Stomach (tissue), 9 donors: Measurements from ENCODE around the gene SGPP2. TPM values are rescaled to one million over a fixed set of nuclear protein-coding genes. Genes with fewer than 3 reads are reported as not detected.
A peak's percentile ranks its signal among the peaks of the same experiment; 100 is the strongest.

ENCODE experiments used
- DNase-seq, 2 donors: peaks; one replicate each; pipeline versions ENCODE4 v3.0.0 to v3.0.0-alpha.2; 2013 to 2019
- H3K27ac ChIP-seq, 5 donors: fragments of 200-600 bp in 4 of 5; sonication (generic) in 4 of 5; one replicate each; pipeline ENCODE4 v1.5.1; 2013 to 2019; ENCODE audit warnings: mild to moderate bottlenecking in 1 of 5, moderate library complexity in 1 of 5
- H3K27me3 ChIP-seq, 3 donors: fragments of 200-600 bp; sonication (generic); one replicate each; pipeline ENCODE4 v1.5.1; 2017 to 2019; ENCODE audit warnings: mixed run types in 1 of 3
- H3K36me3 ChIP-seq, 4 donors: fragments of 200-600 bp; sonication (generic); 1 replicate in 3 of 4; 2 replicates in 1 of 4; pipeline ENCODE4 v1.5.1; 2016 to 2019
- H3K4me1 ChIP-seq, 4 donors: fragments of 200-600 bp; sonication (generic); one replicate each; pipeline ENCODE4 v1.5.1; 2016 to 2019
- H3K4me3 ChIP-seq, 4 donors: fragments of 200-600 bp; sonication (generic) in 3 of 4; one replicate each; pipeline ENCODE4 v1.5.1; 2016 to 2019; ENCODE audit warnings: mild to moderate bottlenecking in 1 of 4
- H3K9me3 ChIP-seq, 4 donors: fragments of 200-600 bp; sonication (generic); one replicate each; pipeline ENCODE4 v1.5.1; 2016 to 2019
- EP300 ChIP-seq: sonication (generic); formaldehyde crosslinking; IDR thresholded peaks from one replicate; pipeline ENCODE4 v1.6.1; 2017; ENCODE audit warnings: antibody characterized with exemption
- POLR2A ChIP-seq, 4 donors: fragments of 450-650 bp; IDR thresholded peaks; one replicate each; pipeline ENCODE4 v1.6.1; 2016; ENCODE audit warnings: antibody characterized with exemption in 4 of 4, control low read depth in 2 of 4, mild to moderate bottlenecking in 1 of 4, moderate library complexity in 1 of 4
- POLR2AphosphoS5 ChIP-seq, 3 donors: sonication (generic); formaldehyde crosslinking; IDR thresholded peaks; one replicate each; pipeline ENCODE4 v1.6.1; 2016; ENCODE audit warnings: antibody characterized with exemption in 3 of 3
- WGBS, 5 donors: extraction: QIAGEN DNeasy Blood & Tissue Kit in 3 of 5; methylation state at CpG; one replicate each; pipeline versions ENCODE4 v1.1.5 to v1.1.7; 2013 to 2018; 5-methylcytosine and 5-hydroxymethylcytosine counted together
- intact Hi-C: fragments of 100-400 bp; cut with DNase I; formaldehyde crosslinking; loops from one replicate; pipeline ENCODE4 v1.15.1; 2023; ENCODE audit warnings: low total_unique reads
- polyA plus RNA-seq, 3 donors: library from polyadenylated mRNA; stranded (reverse); fragments of 200-250 nt; gene quantifications; one replicate each; pipeline ENCODE4 v1.2.3, GENCODE V29; 2013
- total RNA-seq, 5 donors: library from RNA; depleted of rRNA; stranded (reverse); fragments of >200 nt; gene quantifications; one replicate each; pipeline versions ENCODE4 v1.1.0 to v1.2.3, GENCODE V29; 2014 to 2016
- TF ChIP-seq, protein P1 (sequence below), 7 experiments: fragments of 450-650 bp in 4 of 7; fragments of 200-600 bp in 3 of 7; sonication (generic) in 3 of 7; IDR thresholded peaks; one replicate each; pipeline ENCODE4 v1.5.1; 2016 to 2019; ENCODE audit warnings: antibody characterized with exemption in 7 of 7, control low read depth in 2 of 7, mild to moderate bottlenecking in 1 of 7
- donor health status: healthy with polysubstance abuse.
- donor health status: Bipolar disorder and iron deficiency.
- donor health status: healthy.

Gene SGPP2
- total and polyA plus RNA-seq, 8 donors, result 1.7 to 50.4 (median 21.0) TPM

DNA sequence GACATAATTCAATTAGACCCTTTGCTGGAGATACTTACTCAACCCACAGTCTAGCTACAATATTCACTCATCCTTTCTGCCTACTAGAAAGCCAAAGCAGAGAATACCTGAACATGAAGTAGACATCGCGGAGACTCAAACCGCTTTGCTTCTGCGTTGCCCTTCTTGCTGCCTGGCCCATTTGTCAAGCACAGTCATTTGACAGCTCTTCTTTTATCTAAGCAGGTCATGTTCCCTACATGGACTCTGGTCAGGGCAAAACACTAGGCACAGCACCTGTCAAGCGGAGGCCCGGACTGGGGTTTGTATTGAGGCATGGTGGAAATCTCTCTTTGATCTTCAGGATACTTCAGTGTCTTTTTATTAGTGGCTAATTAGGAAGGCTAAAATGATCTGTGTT lies 141.9 kb downstream of the SGPP2 start:
- peaks cover 2 to 44% (median 21%) of the 10 kb centered on the region in 4 donors for H3K36me3 ChIP-seq
- DNase-seq, result no peak
- no peaks in the 10 kb centered on the region for H3K27me3 ChIP-seq
- no peak overlapping the region for H3K27ac ChIP-seq
- no peaks in the 10 kb centered on the region for H3K9me3 ChIP-seq
- peaks cover 0 to 10% (median 4%) of the 10 kb centered on the region in 4 donors for H3K4me1 ChIP-seq
- intact Hi-C loops, result loop anchor here (10.0 kb wide), 2 partner anchors 251 to 511 kb away; no protein-coding TSS in a partner anchor
- H3K4me3 ChIP-seq, result no peak overlapping the region
- TF ChIP-seq EP300, result no peak
- TF ChIP-seq, protein P1, sequence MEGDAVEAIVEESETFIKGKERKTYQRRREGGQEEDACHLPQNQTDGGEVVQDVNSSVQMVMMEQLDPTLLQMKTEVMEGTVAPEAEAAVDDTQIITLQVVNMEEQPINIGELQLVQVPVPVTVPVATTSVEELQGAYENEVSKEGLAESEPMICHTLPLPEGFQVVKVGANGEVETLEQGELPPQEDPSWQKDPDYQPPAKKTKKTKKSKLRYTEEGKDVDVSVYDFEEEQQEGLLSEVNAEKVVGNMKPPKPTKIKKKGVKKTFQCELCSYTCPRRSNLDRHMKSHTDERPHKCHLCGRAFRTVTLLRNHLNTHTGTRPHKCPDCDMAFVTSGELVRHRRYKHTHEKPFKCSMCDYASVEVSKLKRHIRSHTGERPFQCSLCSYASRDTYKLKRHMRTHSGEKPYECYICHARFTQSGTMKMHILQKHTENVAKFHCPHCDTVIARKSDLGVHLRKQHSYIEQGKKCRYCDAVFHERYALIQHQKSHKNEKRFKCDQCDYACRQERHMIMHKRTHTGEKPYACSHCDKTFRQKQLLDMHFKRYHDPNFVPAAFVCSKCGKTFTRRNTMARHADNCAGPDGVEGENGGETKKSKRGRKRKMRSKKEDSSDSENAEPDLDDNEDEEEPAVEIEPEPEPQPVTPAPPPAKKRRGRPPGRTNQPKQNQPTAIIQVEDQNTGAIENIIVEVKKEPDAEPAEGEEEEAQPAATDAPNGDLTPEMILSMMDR (IDR thresholded peaks at IDR 0.05), result no peak
- no peak for TF ChIP-seq POLR2A (IDR thresholded peaks at IDR 0.05)
- no peak for TF ChIP-seq POLR2AphosphoS5 (IDR thresholded peaks at IDR 0.05)
- WGBS, 5 donors, result 91 to 95% (median 94%) methylated on average over 6 of the region's 6 CpGs

DNA sequence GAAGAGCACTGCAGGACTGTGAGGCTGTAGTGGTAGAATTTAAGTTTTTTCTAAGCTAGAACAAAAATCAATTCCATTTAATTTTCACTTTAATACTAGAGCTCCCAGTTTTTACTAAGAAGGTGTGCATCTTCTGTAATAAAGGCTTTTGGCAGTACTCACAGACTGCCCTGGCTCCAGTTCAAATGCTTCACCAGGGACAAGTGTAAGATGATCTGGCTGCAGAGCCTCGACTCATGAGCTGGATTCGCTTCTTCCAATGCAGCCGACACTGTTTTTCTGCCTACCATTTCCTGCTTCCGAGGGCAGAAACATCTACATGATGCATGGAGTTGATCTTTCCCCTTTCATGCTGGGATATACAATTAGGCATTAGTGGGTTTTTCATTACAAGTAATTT lies 144.5 kb downstream of the SGPP2 start:
- no peaks in the 10 kb centered on the region for H3K27me3 ChIP-seq
- peak in 1 of 2 donors; percentile 23 for DNase-seq
- intact Hi-C loops, result loop anchor here (10.0 kb wide), 2 partner anchors 254 to 514 kb away; no protein-coding TSS in a partner anchor
- H3K4me3 ChIP-seq, result no peak overlapping the region
- H3K9me3 ChIP-seq, result no peaks in the 10 kb centered on the region
- WGBS, 5 donors, result 54 to 72% (median 66%) methylated on average over 4 of the region's 4 CpGs
- peaks cover 10 to 32% (median 21%) of the 10 kb centered on the region in 4 donors for H3K4me1 ChIP-seq
- H3K36me3 ChIP-seq, result peaks cover 6 to 56% (median 29%) of the 10 kb centered on the region in 4 donors
- TF ChIP-seq POLR2AphosphoS5 (IDR thresholded peaks at IDR 0.05) (no peak), POLR2A (IDR thresholded peaks at IDR 0.05) (no peak), EP300 (no peak)
- TF ChIP-seq, protein P1 (IDR thresholded peaks at IDR 0.05), result no peak
- no peak overlapping the region for H3K27ac ChIP-seq

DNA sequence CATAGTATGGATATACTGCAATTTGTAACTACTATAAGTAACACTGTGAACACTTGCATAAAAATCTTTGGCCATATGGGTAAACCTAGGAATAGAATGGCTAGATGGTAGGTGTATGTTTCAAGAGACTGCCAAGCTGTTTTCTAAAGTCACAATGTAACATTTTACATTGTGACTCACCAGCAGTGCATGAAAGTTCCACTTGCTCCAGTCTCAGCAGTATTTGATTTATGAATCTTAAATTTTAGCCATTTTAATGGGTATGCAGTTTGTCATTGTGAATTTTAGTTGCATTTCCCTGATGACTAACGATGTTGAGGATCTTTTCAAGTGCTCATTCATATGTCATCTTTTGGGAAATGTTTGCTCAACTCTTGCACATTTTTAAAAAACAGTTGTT lies 145.5 kb downstream of the SGPP2 start:
- no peak for TF ChIP-seq POLR2A (IDR thresholded peaks at IDR 0.05)
- no peak for TF ChIP-seq EP300
- no peak for TF ChIP-seq POLR2AphosphoS5 (IDR thresholded peaks at IDR 0.05)
- TF ChIP-seq, protein P1 (IDR thresholded peaks at IDR 0.05), result no peak
- H3K9me3 ChIP-seq, result no peaks in the 10 kb centered on the region
- no peaks in the 10 kb centered on the region for H3K27me3 ChIP-seq
- H3K4me1 ChIP-seq, result peaks cover 10 to 37% (median 21%) of the 10 kb centered on the region in 4 donors
- H3K27ac ChIP-seq, result no peak overlapping the region
- intact Hi-C loops, result loop anchor here (10.0 kb wide), 2 partner anchors 255 to 515 kb away; no protein-coding TSS in a partner anchor
- no peak for DNase-seq
- H3K36me3 ChIP-seq, result peaks cover 6 to 56% (median 29%) of the 10 kb centered on the region in 4 donors
- WGBS, 5 donors, result 62 to 96% (median 80%) methylated on average over 1 of the region's 1 CpG
- H3K4me3 ChIP-seq, result no peak overlapping the region

DNA sequence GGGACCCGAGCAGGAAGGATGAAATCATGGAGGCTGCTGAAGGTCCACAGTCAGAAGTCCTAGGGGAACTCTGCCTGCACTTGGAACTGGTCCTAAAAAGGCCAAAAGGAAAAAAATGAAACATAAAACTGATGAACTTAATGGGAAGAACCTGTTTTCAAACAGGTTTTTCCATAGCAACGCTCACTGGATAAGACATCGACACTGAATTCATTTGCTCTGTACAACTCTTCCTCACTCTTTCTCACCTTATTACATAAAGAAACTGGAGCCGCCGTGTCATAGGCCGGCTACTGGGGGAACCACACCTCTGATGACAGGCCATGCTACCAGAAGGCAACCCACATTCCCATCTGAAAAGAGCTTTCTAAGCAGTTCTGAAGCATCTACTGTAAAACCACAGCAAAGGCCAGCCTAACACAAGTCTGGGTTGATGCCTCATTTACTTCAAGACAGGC lies 147.9 kb downstream of the SGPP2 start:
- no peak for TF ChIP-seq POLR2AphosphoS5 (IDR thresholded peaks at IDR 0.05)
- TF ChIP-seq POLR2A (IDR thresholded peaks at IDR 0.05), result no peak
- TF ChIP-seq, protein P1 (IDR thresholded peaks at IDR 0.05), result no peak
- no peak for TF ChIP-seq EP300
- intact Hi-C loops, result no loop called here
- WGBS, 5 donors, result 64 to 82% (median 68%) methylated on average over 6 of the region's 6 CpGs
- Histone ChIP-seq H3K27ac (peak overlapping the region in 3 of 5 donors; percentile 9 to 49 (median 46)), H3K27me3 (no peaks in the 10 kb centered on the region), H3K4me3 (no peak overlapping the region), H3K4me1 (peaks cover 10 to 46% (median 21%) of the 10 kb centered on the region in 4 donors), H3K9me3 (no peaks in the 10 kb centered on the region), H3K36me3 (peaks cover 6 to 44% (median 21%) of the 10 kb centered on the region in 4 donors)
- DNase-seq, result peak in 1 of 2 donors; percentile 40
